Tibial nerve (tissue), 3 donors: ENCODE results near the gene PICK1.

ENCODE experiments used
- POLR2A ChIP-seq, 2 donors: fragments of 450-650 bp; IDR thresholded peaks; one replicate each; pipeline ENCODE4 v1.6.1; 2017; ENCODE audit warnings: antibody characterized with exemption in 2 of 2, mild to moderate bottlenecking in 2 of 2, moderate library complexity in 2 of 2
- TF ChIP-seq, protein P1 (sequence below), 5 experiments: fragments of 200-600 bp in 3 of 5; fragments of 450-650 bp in 2 of 5; sonication (generic) in 3 of 5; IDR thresholded peaks; one replicate each; pipeline ENCODE4 v1.5.1; 2016 to 2019; ENCODE audit warnings: antibody characterized with exemption in 5 of 5, mild to moderate bottlenecking in 3 of 5, moderate library complexity in 2 of 5

DNA sequence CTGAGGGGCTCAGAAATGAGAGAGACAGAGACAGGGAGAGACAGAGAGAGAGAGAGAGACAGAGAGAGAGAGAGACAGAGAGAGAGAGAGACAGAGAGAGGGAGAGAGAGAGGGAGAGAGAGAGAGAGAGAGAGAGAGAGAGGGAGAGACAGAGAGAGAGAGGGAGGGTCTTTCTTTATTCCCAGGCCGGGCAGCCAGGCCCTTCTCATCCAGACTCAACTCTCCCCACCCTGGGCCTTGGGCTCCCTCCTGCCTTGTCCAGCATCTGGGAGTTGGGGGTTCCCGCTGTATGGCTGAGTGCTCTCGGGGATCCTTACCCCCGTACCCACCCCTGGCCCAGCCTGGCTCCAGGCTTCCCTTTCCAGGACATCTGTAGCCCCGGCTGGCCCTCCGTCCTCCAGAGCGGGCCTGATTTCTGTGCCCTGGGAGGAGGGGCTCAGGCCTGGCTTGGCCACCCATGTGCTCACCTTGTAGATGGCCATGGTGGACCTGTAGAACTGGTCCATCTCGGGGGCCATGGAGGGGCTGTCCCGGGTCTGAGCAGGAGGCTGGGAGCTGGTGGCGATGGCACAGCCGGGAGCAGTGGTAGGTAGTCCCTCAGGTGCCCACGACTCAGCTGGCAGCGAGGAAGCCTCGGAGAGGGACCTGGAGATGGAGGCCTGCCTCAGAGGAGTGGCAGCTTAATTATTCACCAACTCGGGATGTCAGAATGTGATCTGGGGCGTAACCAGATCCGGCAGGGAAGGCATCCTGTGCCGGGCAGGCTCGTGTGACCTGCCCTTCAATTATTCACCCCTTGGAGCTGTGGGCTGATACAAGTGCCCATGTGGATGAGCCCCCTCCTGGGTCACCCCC, 53.0 kb downstream of the PICK1 start, which contains the start of gene BAIAP2L2:
- TF ChIP-seq POLR2A (IDR thresholded peaks at IDR 0.05), result no peak
- TF ChIP-seq, protein P1, sequence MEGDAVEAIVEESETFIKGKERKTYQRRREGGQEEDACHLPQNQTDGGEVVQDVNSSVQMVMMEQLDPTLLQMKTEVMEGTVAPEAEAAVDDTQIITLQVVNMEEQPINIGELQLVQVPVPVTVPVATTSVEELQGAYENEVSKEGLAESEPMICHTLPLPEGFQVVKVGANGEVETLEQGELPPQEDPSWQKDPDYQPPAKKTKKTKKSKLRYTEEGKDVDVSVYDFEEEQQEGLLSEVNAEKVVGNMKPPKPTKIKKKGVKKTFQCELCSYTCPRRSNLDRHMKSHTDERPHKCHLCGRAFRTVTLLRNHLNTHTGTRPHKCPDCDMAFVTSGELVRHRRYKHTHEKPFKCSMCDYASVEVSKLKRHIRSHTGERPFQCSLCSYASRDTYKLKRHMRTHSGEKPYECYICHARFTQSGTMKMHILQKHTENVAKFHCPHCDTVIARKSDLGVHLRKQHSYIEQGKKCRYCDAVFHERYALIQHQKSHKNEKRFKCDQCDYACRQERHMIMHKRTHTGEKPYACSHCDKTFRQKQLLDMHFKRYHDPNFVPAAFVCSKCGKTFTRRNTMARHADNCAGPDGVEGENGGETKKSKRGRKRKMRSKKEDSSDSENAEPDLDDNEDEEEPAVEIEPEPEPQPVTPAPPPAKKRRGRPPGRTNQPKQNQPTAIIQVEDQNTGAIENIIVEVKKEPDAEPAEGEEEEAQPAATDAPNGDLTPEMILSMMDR (IDR thresholded peaks at IDR 0.05), result no peak
